Colonic mucosa (tissue), 4 donors: Measurements from ENCODE around the gene SHB. TPM values are rescaled to one million over a fixed set of nuclear protein-coding genes. Genes with fewer than 3 reads are reported as not detected.

Experiments
- DNase-seq: peaks from one replicate; pipeline ENCODE4 v3.0.0-alpha.2; 2020
- H3K27ac ChIP-seq: fragments of 200-600 bp; one replicate; pipeline ENCODE4 v1.8.0; 2021
- H3K27me3 ChIP-seq: fragments of 200-600 bp; one replicate; pipeline ENCODE4 v1.8.0; 2021
- H3K36me3 ChIP-seq: fragments of 200-600 bp; one replicate; pipeline ENCODE4 v1.8.0; 2021
- H3K4me1 ChIP-seq: fragments of 200-600 bp; one replicate; pipeline ENCODE4 v1.8.0; 2021; ENCODE audit warnings: mild to moderate bottlenecking
- H3K4me3 ChIP-seq: fragments of 200-600 bp; one replicate; pipeline ENCODE4 v1.8.0; 2021
- H3K9ac ChIP-seq, 2 donors: one replicate each; pipeline ENCODE4 v1.7.0; 2013; ENCODE audit warnings: control low read depth in 2 of 2, low read depth in 2 of 2, low read length in 2 of 2
- H3K9me3 ChIP-seq: fragments of 200-600 bp; one replicate; pipeline ENCODE4 v1.8.0; 2021
- intact Hi-C: fragments of 100-400 bp; cut with DNase I; formaldehyde crosslinking; loops from one replicate; pipeline ENCODE4 v1.14.1; 2022
- total RNA-seq, 2 donors: library from RNA; stranded (reverse); fragmentation: NEBNext Ultra II Directional in 1 of 2; extraction: Animal tissue kit (Norgen Biotek cat#: 25700) in 1 of 2; gene quantifications; one replicate each; pipeline ENCODE4 v1.2.1, GENCODE V29; 2021
- TF ChIP-seq, protein P1 (sequence below): fragments of 200-600 bp; IDR thresholded peaks from one replicate; pipeline ENCODE4 v1.8.0; 2022; ENCODE audit warnings: antibody characterized with exemption, mild to moderate bottlenecking
- donor health status: healthy.
- donor health status: DM: no; HTN: no; CAD: no.
- donor health status: DM: no; HTN: no; CAD: no.

The SHB gene
- total RNA-seq, 2 donors from 2014 or later: 17.4 to 24.0 TPM

- Histone ChIP-seq H3K36me3 (no peaks in the 10 kb centered on the region), H3K27ac (no peak overlapping the region), H3K4me3 (no peak overlapping the region), H3K9ac (no peak overlapping the region), H3K4me1 (peaks cover 22% of the 10 kb centered on the region), H3K9me3 (no peaks in the 10 kb centered on the region), H3K27me3 (no peaks in the 10 kb centered on the region)
- no peak for DNase-seq
- TF ChIP-seq, protein P1, sequence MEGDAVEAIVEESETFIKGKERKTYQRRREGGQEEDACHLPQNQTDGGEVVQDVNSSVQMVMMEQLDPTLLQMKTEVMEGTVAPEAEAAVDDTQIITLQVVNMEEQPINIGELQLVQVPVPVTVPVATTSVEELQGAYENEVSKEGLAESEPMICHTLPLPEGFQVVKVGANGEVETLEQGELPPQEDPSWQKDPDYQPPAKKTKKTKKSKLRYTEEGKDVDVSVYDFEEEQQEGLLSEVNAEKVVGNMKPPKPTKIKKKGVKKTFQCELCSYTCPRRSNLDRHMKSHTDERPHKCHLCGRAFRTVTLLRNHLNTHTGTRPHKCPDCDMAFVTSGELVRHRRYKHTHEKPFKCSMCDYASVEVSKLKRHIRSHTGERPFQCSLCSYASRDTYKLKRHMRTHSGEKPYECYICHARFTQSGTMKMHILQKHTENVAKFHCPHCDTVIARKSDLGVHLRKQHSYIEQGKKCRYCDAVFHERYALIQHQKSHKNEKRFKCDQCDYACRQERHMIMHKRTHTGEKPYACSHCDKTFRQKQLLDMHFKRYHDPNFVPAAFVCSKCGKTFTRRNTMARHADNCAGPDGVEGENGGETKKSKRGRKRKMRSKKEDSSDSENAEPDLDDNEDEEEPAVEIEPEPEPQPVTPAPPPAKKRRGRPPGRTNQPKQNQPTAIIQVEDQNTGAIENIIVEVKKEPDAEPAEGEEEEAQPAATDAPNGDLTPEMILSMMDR: no peak
- intact Hi-C loops: no loop called here
Measured at GRCh38 chr9:38042626-38043357, 26.2 kb downstream of the SHB start.

DNA sequence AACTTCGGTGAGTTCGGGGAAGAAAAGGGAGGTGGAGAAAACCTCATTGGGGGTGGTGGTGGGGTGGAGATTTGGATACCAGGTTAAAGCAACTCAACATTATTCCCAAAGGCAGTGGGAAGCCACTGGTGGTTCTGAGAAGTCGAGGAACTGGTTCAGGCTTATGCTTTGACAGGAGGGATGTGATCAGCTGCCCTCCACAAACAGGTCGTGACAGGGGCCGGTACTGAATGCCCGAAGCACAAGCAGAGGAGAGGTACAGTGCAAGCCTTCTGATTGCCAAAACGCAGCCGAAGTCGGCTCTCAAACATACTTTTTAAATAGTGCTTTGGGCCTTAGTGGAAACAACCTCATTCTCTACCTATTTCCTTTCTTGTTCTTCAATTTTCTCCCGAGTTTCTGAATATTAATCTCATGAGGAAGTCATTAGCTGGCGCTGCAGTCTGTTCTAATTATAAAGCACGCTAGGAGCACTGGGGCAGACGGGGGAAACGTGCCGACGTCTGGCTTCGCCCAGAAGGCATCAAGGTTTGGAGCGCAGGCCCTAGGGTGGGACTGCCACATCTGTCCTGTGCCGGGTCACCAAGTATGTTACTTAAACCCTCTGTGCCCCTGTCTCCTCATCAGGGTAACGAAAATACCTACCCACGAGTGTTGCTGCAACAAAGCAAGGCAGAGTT is 27.3 kb downstream of the SHB start:
- Histone ChIP-seq H3K36me3 (no peaks in the 10 kb centered on the region), H3K4me1 (peaks cover 14% of the 10 kb centered on the region), H3K27ac (no peak overlapping the region), H3K4me3 (no peak overlapping the region), H3K9me3 (no peaks in the 10 kb centered on the region), H3K27me3 (no peaks in the 10 kb centered on the region), H3K9ac (no peak overlapping the region)
- TF ChIP-seq, protein P1: no peak
- intact Hi-C loops: no loop called here
- DNase-seq: no peak

DNA sequence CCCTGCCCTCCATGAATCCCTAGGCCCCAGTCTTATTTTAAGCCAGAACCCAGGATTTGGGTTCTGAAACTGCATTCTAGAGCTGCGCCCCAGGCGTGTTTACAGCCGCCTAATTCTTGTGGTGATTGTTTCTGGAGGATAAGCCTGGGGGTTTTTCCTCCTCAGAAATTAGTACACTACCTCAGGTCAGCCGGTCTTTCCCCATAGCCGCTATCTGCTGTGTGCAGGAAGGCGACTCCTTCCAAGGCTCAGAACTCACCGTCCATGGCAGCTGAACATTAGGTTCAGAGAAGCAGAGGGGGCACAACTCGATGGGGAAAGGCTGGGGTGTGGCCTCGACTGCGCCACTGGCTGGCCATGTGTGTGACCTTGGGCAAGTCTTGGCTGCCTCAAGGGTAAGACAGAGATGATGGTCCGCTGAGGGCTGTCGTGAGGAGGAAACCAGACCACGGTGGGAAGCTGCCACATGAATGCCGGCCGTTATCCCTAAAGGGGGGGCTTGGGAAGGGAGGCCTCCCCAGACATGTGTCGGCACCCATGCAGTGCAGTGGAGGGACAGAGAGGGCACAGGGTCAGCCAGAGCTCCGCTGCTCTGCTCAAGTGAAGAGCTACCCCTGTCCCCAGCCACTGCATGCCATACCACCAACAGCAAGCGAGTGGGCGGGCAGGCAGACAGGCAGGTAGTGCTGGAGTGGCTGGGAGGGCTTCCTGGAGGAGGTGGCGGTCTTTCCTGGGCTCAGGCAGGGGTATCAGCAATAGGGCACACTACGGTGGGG is 28.9 kb downstream of the SHB start:
- DNase-seq: no peak
- Histone ChIP-seq H3K4me3 (no peak overlapping the region), H3K27ac (no peak overlapping the region), H3K27me3 (no peaks in the 10 kb centered on the region), H3K36me3 (no peaks in the 10 kb centered on the region), H3K9ac (peak overlapping the region in 1 of 2 donors; percentile 38), H3K9me3 (no peaks in the 10 kb centered on the region), H3K4me1 (peaks cover 14% of the 10 kb centered on the region)
- TF ChIP-seq, protein P1: no peak
- intact Hi-C loops: no loop called here

- no peak for DNase-seq
- intact Hi-C loops: no loop called here
- no peaks in the 10 kb centered on the region for H3K36me3 ChIP-seq
- H3K9me3 ChIP-seq: no peaks in the 10 kb centered on the region
- no peak overlapping the region for H3K27ac ChIP-seq
- H3K27me3 ChIP-seq: no peaks in the 10 kb centered on the region
- H3K4me3 ChIP-seq: no peak overlapping the region
- peak overlapping the region in 1 of 2 donors; percentile 38 for H3K9ac ChIP-seq
- TF ChIP-seq, protein P1: no peak
- H3K4me1 ChIP-seq: peaks cover 14% of the 10 kb centered on the region
Measured at GRCh38 chr9:38039090-38039906, 29.7 kb downstream of the SHB start.
